PFSK-1 (cell line): ENCODE results near the gene MAOA.

ENCODE experiments used
- FOXP2 ChIP-seq: optimal IDR thresholded peaks from 2 replicates; pipeline ENCODE3; 2011; ENCODE audit warnings: borderline replicate concordance, control low read depth, inconsistent platforms; ENCODE audit not compliant: insufficient read depth; ENCODE audit errors: extremely low read length, extremely low read depth
- TF ChIP-seq, protein P1 (sequence below), 2 experiments: IDR thresholded peaks; 2 replicates each; pipeline versions ENCODE4 v1.6.1 to v1.8.0; 2011 to 2012; ENCODE audit warnings: low read depth in 2 of 2, low read length in 2 of 2, control low read depth in 1 of 2, inconsistent platforms in 1 of 2, mild to moderate bottlenecking in 1 of 2, moderate library complexity in 1 of 2; ENCODE audit not compliant: insufficient read depth in 1 of 2

DNA sequence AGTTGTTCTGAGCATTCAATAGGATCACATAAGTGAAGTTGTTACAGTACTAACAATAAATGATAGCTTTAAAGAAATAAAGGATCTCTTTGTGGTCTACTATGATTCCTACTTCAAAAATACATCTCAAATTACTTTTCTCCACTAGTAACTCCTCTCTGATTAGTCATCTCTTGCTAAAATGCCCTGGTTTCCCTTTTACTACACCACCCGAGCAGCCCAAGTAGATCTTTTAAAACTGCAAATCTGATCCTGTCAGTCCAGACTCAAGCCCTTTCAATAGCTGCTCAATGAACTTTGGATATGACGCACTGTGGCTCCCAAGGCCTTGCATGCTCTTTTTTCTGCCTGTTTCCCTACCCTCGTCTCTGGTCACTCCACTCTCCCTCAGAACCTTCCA is 97.5 kb downstream of the MAOA start:
- TF ChIP-seq, protein P1, sequence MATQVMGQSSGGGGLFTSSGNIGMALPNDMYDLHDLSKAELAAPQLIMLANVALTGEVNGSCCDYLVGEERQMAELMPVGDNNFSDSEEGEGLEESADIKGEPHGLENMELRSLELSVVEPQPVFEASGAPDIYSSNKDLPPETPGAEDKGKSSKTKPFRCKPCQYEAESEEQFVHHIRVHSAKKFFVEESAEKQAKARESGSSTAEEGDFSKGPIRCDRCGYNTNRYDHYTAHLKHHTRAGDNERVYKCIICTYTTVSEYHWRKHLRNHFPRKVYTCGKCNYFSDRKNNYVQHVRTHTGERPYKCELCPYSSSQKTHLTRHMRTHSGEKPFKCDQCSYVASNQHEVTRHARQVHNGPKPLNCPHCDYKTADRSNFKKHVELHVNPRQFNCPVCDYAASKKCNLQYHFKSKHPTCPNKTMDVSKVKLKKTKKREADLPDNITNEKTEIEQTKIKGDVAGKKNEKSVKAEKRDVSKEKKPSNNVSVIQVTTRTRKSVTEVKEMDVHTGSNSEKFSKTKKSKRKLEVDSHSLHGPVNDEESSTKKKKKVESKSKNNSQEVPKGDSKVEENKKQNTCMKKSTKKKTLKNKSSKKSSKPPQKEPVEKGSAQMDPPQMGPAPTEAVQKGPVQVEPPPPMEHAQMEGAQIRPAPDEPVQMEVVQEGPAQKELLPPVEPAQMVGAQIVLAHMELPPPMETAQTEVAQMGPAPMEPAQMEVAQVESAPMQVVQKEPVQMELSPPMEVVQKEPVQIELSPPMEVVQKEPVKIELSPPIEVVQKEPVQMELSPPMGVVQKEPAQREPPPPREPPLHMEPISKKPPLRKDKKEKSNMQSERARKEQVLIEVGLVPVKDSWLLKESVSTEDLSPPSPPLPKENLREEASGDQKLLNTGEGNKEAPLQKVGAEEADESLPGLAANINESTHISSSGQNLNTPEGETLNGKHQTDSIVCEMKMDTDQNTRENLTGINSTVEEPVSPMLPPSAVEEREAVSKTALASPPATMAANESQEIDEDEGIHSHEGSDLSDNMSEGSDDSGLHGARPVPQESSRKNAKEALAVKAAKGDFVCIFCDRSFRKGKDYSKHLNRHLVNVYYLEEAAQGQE (IDR thresholded peaks at IDR 0.05; ENCODE audit: insufficient read depth in 1 of 2, low read depth in 2 of 2, low read length in 2 of 2) = no peak
- TF ChIP-seq FOXP2 = no peak
